ENCODE results near the gene GPR3. TPM values are rescaled to one million over a fixed set of nuclear protein-coding genes. Genes with fewer than 3 reads are reported as not detected.

The GPR3 gene
- total and polyA plus RNA-seq, 2 of the 13 experiments (the other 11 are each of a cell fraction or from before 2014, with no cell fraction given), result 1.00 to 2.6 TPM

GRCh38 chr1:27410709-27411108 is 18.3 kb downstream of the GPR3 start:
- in situ Hi-C loops (cut with HindIII; ENCODE audit: extremely low pct_ligation_motif_present, low pct_unique_long_range_greater_than_20kb) (no loop called here), intact Hi-C loops (cut with micrococcal nuclease; ENCODE audit: unreplicated experiment) (no loop called here)
- ATAC-seq (no peak), FAIRE-seq (no peak), DNase-seq (ENCODE audit: low spot score) (no peak)
- Histone ChIP-seq H4K20me1 (ENCODE audit: insufficient read depth, low read length) (no peaks in the 10 kb centered on the region), H3K9ac (ENCODE audit: insufficient read depth, low read depth, low read length) (no peak overlapping the region), H3K4me1 (ENCODE audit: insufficient read depth, low read length) (no peaks in the 10 kb centered on the region), H3K4me3 (replicated peaks in 1 of 3; ENCODE audit: insufficient read depth in 1 of 3, low read depth in 2 of 3, low read length in 3 of 3) (no peak overlapping the region), H3K79me2 (ENCODE audit: insufficient read depth, low read length) (no peaks in the 10 kb centered on the region), H2AFZ (ENCODE audit: low read length) (no peak overlapping the region), H3K9me3 (ENCODE audit: low read length) (no peaks in the 10 kb centered on the region), H3K4me2 (ENCODE audit: low read depth, low read length) (no peak overlapping the region), H3K27me3 (ENCODE audit: control insufficient read depth in 1 of 2, insufficient read depth in 2 of 2, low read length in 2 of 2) (no peaks in the 10 kb centered on the region), H3K27ac (ENCODE audit: extremely low read length, insufficient read depth, low read length) (no peak overlapping the region), H3K36me3 (replicated peaks in 1 of 2; ENCODE audit: control insufficient read depth in 1 of 2, insufficient read depth in 2 of 2, low read length in 2 of 2) (peaks cover 32 to 77% of the 10 kb centered on the region in 2 experiments)
- WGBS (ENCODE audit: low lambda C conversion rate), result 92% methylated on average over 2 of the region's 2 CpGs
- TF ChIP-seq ARID4A (CRISPR knock-in tag; IDR thresholded peaks at IDR 0.05; ENCODE audit: borderline replicate concordance) (no peak), ZNF816 (CRISPR knock-in tag; IDR thresholded peaks at IDR 0.05; ENCODE audit: borderline replicate concordance) (no peak), ZBTB3 (CRISPR knock-in tag; IDR thresholded peaks at IDR 0.05; ENCODE audit: borderline replicate concordance, low read depth) (no peak), RFX3 (CRISPR knock-in tag; IDR thresholded peaks at IDR 0.05) (no peak), ZSCAN12 (CRISPR knock-in tag; IDR thresholded peaks at IDR 0.05) (no peak), ZUFSP (CRISPR knock-in tag; IDR thresholded peaks at IDR 0.05; ENCODE audit: borderline replicate concordance) (no peak), HOXA9 (CRISPR knock-in tag; IDR thresholded peaks at IDR 0.05; ENCODE audit: borderline replicate concordance) (no peak), ZNF383 (CRISPR knock-in tag; IDR thresholded peaks at IDR 0.05; ENCODE audit: borderline replicate concordance) (no peak), ZNF329 (CRISPR knock-in tag; IDR thresholded peaks at IDR 0.05; ENCODE audit: low read depth) (no peak), ZNF761 (CRISPR knock-in tag; conservative IDR thresholded peaks at IDR 0.05) (no peak), ZNF547 (CRISPR knock-in tag; IDR thresholded peaks at IDR 0.05) (no peak), FOSL1 (CRISPR knock-in tag; IDR thresholded peaks at IDR 0.05; ENCODE audit: borderline replicate concordance) (no peak), TIGD3 (CRISPR knock-in tag; IDR thresholded peaks at IDR 0.05; ENCODE audit: borderline replicate concordance) (no peak), ZNF432 (CRISPR knock-in tag; IDR thresholded peaks at IDR 0.05; ENCODE audit: borderline replicate concordance) (no peak), FOSL2 (CRISPR knock-in tag; IDR thresholded peaks at IDR 0.05) (no peak), ZFP37 (CRISPR knock-in tag; IDR thresholded peaks at IDR 0.05; ENCODE audit: borderline replicate concordance) (no peak), SNRNP70 (IDR thresholded peaks at IDR 0.05; ENCODE audit: low read depth, low read length) (no peak), NCOR1 (IDR thresholded peaks at IDR 0.05; ENCODE audit: borderline replicate concordance, low read length) (no peak), XBP1 (CRISPR knock-in tag; IDR thresholded peaks at IDR 0.05) (no peak)
- BruUV-seq (replicated peaks), result no TSS peak
- ChIA-PET POLR2A (no interaction called here), CTCF (ENCODE audit: low intra/inter-chr PET ratio, low total read pairs) (no interaction called here)
